WTC11 (cell line): ENCODE measurements around the gene STAM.

Source experiments
- ATF2 ChIP-seq: sonication (generic); formaldehyde crosslinking; IDR thresholded peaks from 2 replicates; pipeline ENCODE4 v1.8.1; 2022; ENCODE audit warnings: low read depth, missing genetic modification reagents, borderline replicate concordance
- ATF3 ChIP-seq: sonication (generic); formaldehyde crosslinking; conservative IDR thresholded peaks from 2 replicates; pipeline ENCODE4 v1.8.1; 2022; ENCODE audit warnings: mild to moderate bottlenecking, missing genetic modification reagents
- SMAD3 ChIP-seq: sonication (generic); formaldehyde crosslinking; IDR thresholded peaks from 2 replicates; pipeline ENCODE4 v1.8.0; 2022; ENCODE audit warnings: missing genetic modification reagents, mild to moderate bottlenecking, borderline replicate concordance
- ZNF671 ChIP-seq: fragments of 250-450 bp; sonication (Bioruptor Pico); IDR thresholded peaks from 2 replicates; pipeline ENCODE4 v1.8.0; 2021; ENCODE audit warnings: mild to moderate bottlenecking

GRCh38 chr10:17633353-17633752, 10.6 kb upstream of the STAM start:
- TF ChIP-seq ATF3 (CRISPR knock-in tag) (no peak), ZNF671 (no peak), ATF2 (CRISPR knock-in tag) (no peak), SMAD3 (no peak)
